OCI-LY3 (cell line): ENCODE measurements around the gene HYOU1.

Experiments
- H2AFZ ChIP-seq: fragments of 200-600, 300-600 bp; shearing (Covaris generic); 2 replicates; pipeline ENCODE4 v1.6.0; 2014; ENCODE audit warnings: antibody characterized with exemption, low read depth, low read length
- H3K27ac ChIP-seq: fragments of 200-600, 300-600 bp; sonication (generic); 2 replicates; pipeline ENCODE4 v1.5.1; 2014; ENCODE audit warnings: mild to moderate bottlenecking, low read length, moderate library complexity, mixed read lengths
- H3K27me3 ChIP-seq: fragments of 200-600, 300-600 bp; sonication (generic); 2 replicates; pipeline ENCODE4 v1.6.1; 2014; ENCODE audit warnings: low read depth, low read length, mixed read lengths
- H3K36me3 ChIP-seq: fragments of 200-600, 300-600 bp; sonication (generic); replicated peaks from 2 replicates; pipeline ENCODE3; 2014; ENCODE audit warnings: low read depth, low read length, mixed read lengths
- H3K4me1 ChIP-seq: fragments of 300-600, 200-600 bp; sonication (generic); 2 replicates; pipeline ENCODE4 v1.6.1; 2014; ENCODE audit warnings: low read length, mixed read lengths
- H3K4me2 ChIP-seq: fragments of 200-600, 300-600 bp; sonication (generic); 2 replicates; pipeline ENCODE4 v1.6.1; 2014; ENCODE audit warnings: low read length, mixed read lengths
- H3K4me3 ChIP-seq: fragments of 300-600, 200-600 bp; sonication (generic); 2 replicates; pipeline ENCODE4 v1.5.1; 2014; ENCODE audit warnings: antibody characterized with exemption, mild to moderate bottlenecking, low read length, moderate library complexity
- H3K79me2 ChIP-seq: fragments of 300-600, 200-600 bp; shearing (Covaris generic); 2 replicates; pipeline ENCODE4 v1.6.1; 2014; ENCODE audit warnings: mild to moderate bottlenecking, low read length, mixed read lengths
- H3K9ac ChIP-seq: fragments of 300-600, 200-600 bp; shearing (Covaris generic); 2 replicates; pipeline ENCODE4 v1.6.0; 2014; ENCODE audit warnings: mild to moderate bottlenecking, low read length, moderate library complexity
- H3K9me3 ChIP-seq: fragments of 200-600, 300-600 bp; shearing (Covaris generic); 2 replicates; pipeline ENCODE4 v1.6.1; 2014; ENCODE audit warnings: low read length, mixed read lengths; ENCODE audit not compliant: insufficient read depth
- H4K20me1 ChIP-seq: fragments of 200-600, 300-600 bp; sonication (generic); 2 replicates; pipeline ENCODE4 v1.6.1; 2016; ENCODE audit warnings: low read length, mixed read lengths; ENCODE audit not compliant: insufficient read depth
- CTCF ChIP-seq: fragments of 200-600, 300-600 bp; sonication (generic); IDR thresholded peaks from 2 replicates; pipeline ENCODE4 v1.5.1; 2014; ENCODE audit warnings: antibody characterized with exemption, low read length, low read depth
- EZH2phosphoT487 ChIP-seq: fragments of 200-600 bp; shearing (Covaris generic); IDR thresholded peaks from 2 replicates; pipeline ENCODE4 v1.6.1; 2018; ENCODE audit warnings: antibody characterized with exemption, mixed run types, low read depth

The HYOU1 gene

GRCh38 chr11:119056421-119056999 is 495 bp downstream of the HYOU1 start:
- peak overlapping the region; percentile 66 for H3K27ac ChIP-seq
- no peak for TF ChIP-seq EZH2phosphoT487
- no peak for TF ChIP-seq CTCF
- no peaks in the 10 kb centered on the region; the same call in 1 of the 2 replicates for H4K20me1 ChIP-seq
- H3K4me1 ChIP-seq, result peaks cover 42% of the 10 kb centered on the region
- peaks cover 46% of the 10 kb centered on the region for H3K79me2 ChIP-seq
- H2AFZ ChIP-seq, result no peak overlapping the region
- H3K36me3 ChIP-seq, result peaks cover 32% of the 10 kb centered on the region
- H3K4me2 ChIP-seq, result peak overlapping the region; percentile 99
- no peaks in the 10 kb centered on the region for H3K9me3 ChIP-seq
- peak overlapping the region; percentile 88 for H3K9ac ChIP-seq
- H3K4me3 ChIP-seq, result peak overlapping the region; percentile 82
- H3K27me3 ChIP-seq, result no peaks in the 10 kb centered on the region

GRCh38 chr11:119055901-119056300 is 1.1 kb downstream of the HYOU1 start:
- H3K9ac ChIP-seq, result peak overlapping the region; percentile 88
- peak overlapping the region; percentile 66 for H3K27ac ChIP-seq
- no peaks in the 10 kb centered on the region for H3K27me3 ChIP-seq
- peak overlapping the region; percentile 82 for H3K4me3 ChIP-seq
- peaks cover 33% of the 10 kb centered on the region for H3K36me3 ChIP-seq
- no peaks in the 10 kb centered on the region for H3K9me3 ChIP-seq
- TF ChIP-seq EZH2phosphoT487 (no peak), CTCF (peak; percentile 47)
- peaks cover 50% of the 10 kb centered on the region for H3K79me2 ChIP-seq
- H2AFZ ChIP-seq, result no peak overlapping the region
- H3K4me2 ChIP-seq, result peak overlapping the region; percentile 99
- H4K20me1 ChIP-seq, result no peaks in the 10 kb centered on the region; the same call in 1 of the 2 replicates
- H3K4me1 ChIP-seq, result peaks cover 48% of the 10 kb centered on the region

GRCh38 chr11:119054418-119054817 is 2.6 kb downstream of the HYOU1 start:
- Histone ChIP-seq H3K79me2 (peaks cover 65% of the 10 kb centered on the region), H2AFZ (no peak overlapping the region), H3K9ac (no peak overlapping the region), H4K20me1 (no peaks in the 10 kb centered on the region; the same call in 1 of the 2 replicates), H3K9me3 (no peaks in the 10 kb centered on the region), H3K4me2 (no peak overlapping the region), H3K4me1 (peaks cover 61% of the 10 kb centered on the region), H3K4me3 (no peak overlapping the region), H3K36me3 (peaks cover 46% of the 10 kb centered on the region), H3K27ac (no peak overlapping the region), H3K27me3 (no peaks in the 10 kb centered on the region)
- no peak for TF ChIP-seq EZH2phosphoT487
- TF ChIP-seq CTCF, result no peak

GRCh38 chr11:119052163-119052814 is 4.7 kb downstream of the HYOU1 start:
- H4K20me1 ChIP-seq, result no peaks in the 10 kb centered on the region; the same call in 1 of the 2 replicates
- TF ChIP-seq EZH2phosphoT487 (no peak), CTCF (no peak)

More at GRCh38 chr11:119052163-119052814, 4.7 kb downstream of the HYOU1 start:
- Histone ChIP-seq H3K4me1 (peaks cover 76% of the 10 kb centered on the region), H3K36me3 (peaks cover 68% of the 10 kb centered on the region), H3K4me2 (peak overlapping the region; percentile 92), H3K27ac (peak overlapping the region; percentile 97), H3K9me3 (no peaks in the 10 kb centered on the region), H3K9ac (peak overlapping the region; percentile 51), H3K27me3 (no peaks in the 10 kb centered on the region), H3K4me3 (peak overlapping the region; percentile 80), H2AFZ (no peak overlapping the region), H3K79me2 (peaks cover 61% of the 10 kb centered on the region)
